Activated naive CD4-positive, alpha-beta T cell treated with anti-CD3 and anti-CD28 coated beads, Interleukin-2, amount 50 U/mL, for 72 hours (primary cell): ENCODE measurements around the gene ZNF534. TPM values are rescaled to one million over a fixed set of nuclear protein-coding genes. Genes with fewer than 3 reads are reported as not detected.
"Not testable (repeated sequence)": the region's sequence is repeated elsewhere in the genome, so short reads cannot be mapped to it uniquely, and the experiment has no call there.

Experiments used
- ATAC-seq, 2 donors: fragments of 150-1000 bp; cut with Tn5 transposase; 2 replicates each; pipeline ENCODE4 v1.10.0; 2021; ENCODE audit warnings: mild to moderate bottlenecking in 2 of 2, moderate library complexity in 2 of 2
- DNase-seq, 2 donors: peaks; one replicate each; pipeline ENCODE4 v3.0.0; 2021 to 2022; ENCODE audit warnings: low spot score in 2 of 2
- H3K27ac Mint-ChIP-seq, 2 donors: one replicate each; pipeline ENCODE4 v1.8.0; 2022; ENCODE audit warnings: mild to moderate bottlenecking in 2 of 2, mixed read lengths in 2 of 2
- H3K36me3 Mint-ChIP-seq, 2 donors: one replicate each; pipeline ENCODE4 v1.8.0; 2022; ENCODE audit warnings: mixed read lengths in 2 of 2
- H3K9me3 Mint-ChIP-seq, 2 donors: one replicate each; pipeline ENCODE4 v1.8.0; 2022; ENCODE audit warnings: mixed read lengths in 2 of 2
- total RNA-seq, 2 donors: library from RNA; stranded (reverse); gene quantifications; one replicate each; pipeline ENCODE4 v1.2.3, GENCODE V29; 2022

Gene ZNF534
- total RNA-seq, 2 donors from 2014 or later = not detected

GRCh38 chr19:52485561-52486240 lies 56.8 kb downstream of the ZNF534 start:
- not testable (repeated sequence) for ATAC-seq, DNase-seq, H3K27ac Mint-ChIP-seq
- peaks cover 41 to 46% of the 10 kb centered on the region in 2 donors for H3K36me3 Mint-ChIP-seq
- peaks cover 28 to 44% of the 10 kb centered on the region in 2 donors for H3K9me3 Mint-ChIP-seq

- Mint-ChIP-seq H3K36me3 (peaks cover 43% of the 10 kb centered on the region in 2 donors), H3K27ac (no peak overlapping the region), H3K9me3 (peaks cover 22 to 30% of the 10 kb centered on the region in 2 donors)
- ATAC-seq = no peak
- DNase-seq = no peak
Measured at GRCh38 chr19:52492201-52492993, 63.4 kb downstream of the ZNF534 start.

- Mint-ChIP-seq H3K27ac (no peak overlapping the region), H3K9me3 (peaks cover 25 to 30% of the 10 kb centered on the region in 2 donors), H3K36me3 (peaks cover 49% of the 10 kb centered on the region in 2 donors)
- no peak for DNase-seq
- ATAC-seq = no peak
Measured at GRCh38 chr19:52492994-52493470, 64.1 kb downstream of the ZNF534 start.

GRCh38 chr19:52494518-52494917 lies 65.6 kb downstream of the ZNF534 start:
- H3K9me3 Mint-ChIP-seq = peaks cover 28 to 30% of the 10 kb centered on the region in 2 donors
- ATAC-seq = no peak

DNA sequence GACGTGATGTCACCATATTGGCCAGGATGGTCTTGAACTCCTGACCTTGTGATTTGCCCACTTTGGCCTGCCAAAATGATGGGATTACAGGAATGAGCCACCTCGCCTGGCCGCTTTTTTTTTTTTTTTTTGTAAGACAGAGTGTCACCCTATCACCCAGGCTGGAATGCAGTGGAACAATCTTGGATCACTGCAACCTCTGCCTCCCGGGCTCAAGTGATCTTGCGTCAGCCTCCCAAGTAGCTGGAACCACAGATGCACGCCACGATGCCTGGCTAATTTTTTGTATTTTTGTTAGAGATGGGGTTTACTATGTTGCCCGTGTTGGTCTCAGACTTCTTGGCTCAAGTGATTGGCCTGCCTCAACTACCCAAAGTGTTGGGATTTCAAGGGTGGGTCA lies 69.6 kb downstream of the ZNF534 start:
- H3K36me3 Mint-ChIP-seq = peaks cover 60 to 68% of the 10 kb centered on the region in 2 donors
- H3K27ac Mint-ChIP-seq = no peak overlapping the region
- H3K9me3 Mint-ChIP-seq = peaks cover 23 to 25% of the 10 kb centered on the region in 2 donors
- ATAC-seq (no peak), DNase-seq (no peak)

More at GRCh38 chr19:52494518-52494917, 65.6 kb downstream of the ZNF534 start:
- H3K36me3 Mint-ChIP-seq = peaks cover 57 to 61% of the 10 kb centered on the region in 2 donors
- no peak overlapping the region for H3K27ac Mint-ChIP-seq
- DNase-seq = no peak

- Mint-ChIP-seq H3K9me3 (peaks cover 15 to 19% of the 10 kb centered on the region in 2 donors), H3K36me3 (peaks cover 50 to 66% of the 10 kb centered on the region in 2 donors)
- ATAC-seq, DNase-seq, H3K27ac Mint-ChIP-seq: not testable (repeated sequence)
Measured at GRCh38 chr19:52500474-52500873, 71.5 kb downstream of the ZNF534 start.

DNA sequence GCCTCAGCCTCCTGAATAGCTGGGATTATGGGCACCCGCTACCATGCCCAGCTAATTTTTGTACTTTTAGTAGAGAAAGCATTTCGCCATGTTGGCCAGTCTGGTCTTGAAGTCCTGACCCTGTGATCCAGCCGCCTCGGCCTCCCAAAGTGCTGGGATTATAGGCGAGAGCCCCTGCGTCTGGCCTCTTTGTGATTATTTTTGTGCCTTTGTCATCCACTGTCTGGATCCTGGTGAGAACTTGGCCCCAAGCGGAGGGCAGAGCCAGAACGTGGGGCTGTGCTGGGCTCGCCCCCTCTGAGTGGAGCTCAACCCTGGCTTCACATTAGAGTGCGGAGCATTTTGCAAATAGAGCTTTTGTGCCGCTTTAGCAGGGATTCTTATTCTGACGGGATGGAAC lies 72.0 kb downstream of the ZNF534 start:
- DNase-seq, ATAC-seq, H3K27ac Mint-ChIP-seq: not testable (repeated sequence)
- Mint-ChIP-seq H3K36me3 (peaks cover 54 to 66% of the 10 kb centered on the region in 2 donors), H3K9me3 (peaks cover 15% of the 10 kb centered on the region in 2 donors)

Other genes starting within 250 kb of the ZNF534 start
- gene PPP2R1A, start 239.1 kb upstream of the ZNF534 start, total RNA-seq = 100 to 1,000 TPM; 160 to 231 TPM
- 10 to 100 TPM; 22.4 to 24.2 TPM for gene ZNF766, start 159.6 kb upstream of the ZNF534 start, total RNA-seq
- 1 to 10 TPM; 2.0 to 9.9 TPM for gene ZNF480, start 132.0 kb upstream of the ZNF534 start, total RNA-seq
- 1 to 10 TPM in 1 of 2 donors, under 1 TPM in 1; 0.58 to 1.1 TPM for gene ZNF610, start 92.9 kb upstream of the ZNF534 start, total RNA-seq
- 1 to 10 TPM; 8.5 to 9.6 TPM for gene ZNF880, start 59.2 kb upstream of the ZNF534 start, total RNA-seq
- gene ZNF528, start 31.3 kb upstream of the ZNF534 start, total RNA-seq = 1 to 10 TPM; 4.8 to 6.7 TPM
- gene ZNF578, start 24.4 kb downstream of the ZNF534 start, total RNA-seq = under 1 TPM; 0.47 to 0.57 TPM
- gene ZNF808, start 98.5 kb downstream of the ZNF534 start, total RNA-seq = 10 to 100 TPM; 22.5 to 32.7 TPM
- gene ZNF701, start 141.1 kb downstream of the ZNF534 start, total RNA-seq = 10 to 100 TPM; 18.7 to 26.4 TPM
- 10 to 100 TPM; 37.0 to 49.9 TPM for gene ZNF83, start 209.2 kb downstream of the ZNF534 start, total RNA-seq